G401.6 (cell line): ENCODE data around the gene NOD1.
"Not testable (repeated sequence)": the region's sequence is repeated elsewhere in the genome, so short reads cannot be mapped to it uniquely, and the experiment has no call there.

ENCODE experiments used
- FAIRE-seq: peaks from 2 replicates; lab custom pipeline; 2012; peaks lifted over from hg19 to GRCh38; lab: Jason Lieb, UNC

NOD1 gene

GRCh38 chr7:30446266-30446665 lies 32.3 kb downstream of the NOD1 start:
- FAIRE-seq, result no peak

GRCh38 chr7:30445770-30446169 lies 32.8 kb downstream of the NOD1 start:
- FAIRE-seq, result no peak

- FAIRE-seq, result no peak
Observed at GRCh38 chr7:30437823-30438574, 40.6 kb downstream of the NOD1 start.

- FAIRE-seq, result no peak
Observed at GRCh38 chr7:30436518-30436917, 42.1 kb downstream of the NOD1 start.

- no peak for FAIRE-seq
Observed at GRCh38 chr7:30436046-30436445, 42.5 kb downstream of the NOD1 start.

GRCh38 chr7:30434140-30434799 lies 44.3 kb downstream of the NOD1 start:
- no peak for FAIRE-seq

- no peak for FAIRE-seq
Observed at GRCh38 chr7:30433506-30433905, 45.1 kb downstream of the NOD1 start.

- FAIRE-seq, result no peak
Observed at GRCh38 chr7:30433082-30433481, 45.5 kb downstream of the NOD1 start.

GRCh38 chr7:30430777-30431176 lies 47.8 kb downstream of the NOD1 start:
- no peak for FAIRE-seq

GRCh38 chr7:30430276-30430675 lies 48.3 kb downstream of the NOD1 start:
- FAIRE-seq, result no peak

- FAIRE-seq, result no peak
Observed at GRCh38 chr7:30429156-30429530, 49.4 kb downstream of the NOD1 start.

- FAIRE-seq, result no peak
Observed at GRCh38 chr7:30428246-30429155, 50.1 kb downstream of the NOD1 start.

GRCh38 chr7:30427296-30428070 lies 51.1 kb downstream of the NOD1 start:
- FAIRE-seq, result no peak

GRCh38 chr7:30424506-30424905 lies 54.1 kb downstream of the NOD1 start:
- no peak for FAIRE-seq

GRCh38 chr7:30423788-30424505 lies 54.6 kb downstream of the NOD1 start:
- FAIRE-seq, result no peak

GRCh38 chr7:30422922-30423321 lies 55.7 kb downstream of the NOD1 start:
- FAIRE-seq, result no peak

GRCh38 chr7:30421647-30422196 lies 56.9 kb downstream of the NOD1 start:
- FAIRE-seq, result no peak

- no peak for FAIRE-seq
Observed at GRCh38 chr7:30420662-30421061, 57.9 kb downstream of the NOD1 start.

- FAIRE-seq, result not testable (repeated sequence)
Observed at GRCh38 chr7:30420080-30420479, 58.5 kb downstream of the NOD1 start.

- no peak for FAIRE-seq
Observed at GRCh38 chr7:30413864-30414263, 64.7 kb downstream of the NOD1 start.
